ENCODE results near the gene PLIN4.
A peak's percentile ranks its signal among the peaks of the same experiment; 100 is the strongest.

The PLIN4 gene

GRCh38 chr19:4467835-4468234 lies 50.5 kb downstream of the PLIN4 start:
- no peak overlapping the region for H3K9ac ChIP-seq (ENCODE audit: low read depth, low read length)
- H3K36me3 ChIP-seq (ENCODE audit: insufficient read depth, low read depth, low read length) = no peaks in the 10 kb centered on the region
- no peaks in the 10 kb centered on the region for H3K9me3 ChIP-seq (ENCODE audit: insufficient read depth, low read depth, low read length)
- no peaks in the 10 kb centered on the region for H3K27me3 ChIP-seq (ENCODE audit: insufficient read depth, low read length)
- no peaks in the 10 kb centered on the region for H3K4me1 ChIP-seq (ENCODE audit: insufficient read depth, low read length)
- no peak overlapping the region for H3K4me3 ChIP-seq (ENCODE audit: low read length)
- no peak overlapping the region for H3K27ac ChIP-seq (ENCODE audit: low read length)

DNA sequence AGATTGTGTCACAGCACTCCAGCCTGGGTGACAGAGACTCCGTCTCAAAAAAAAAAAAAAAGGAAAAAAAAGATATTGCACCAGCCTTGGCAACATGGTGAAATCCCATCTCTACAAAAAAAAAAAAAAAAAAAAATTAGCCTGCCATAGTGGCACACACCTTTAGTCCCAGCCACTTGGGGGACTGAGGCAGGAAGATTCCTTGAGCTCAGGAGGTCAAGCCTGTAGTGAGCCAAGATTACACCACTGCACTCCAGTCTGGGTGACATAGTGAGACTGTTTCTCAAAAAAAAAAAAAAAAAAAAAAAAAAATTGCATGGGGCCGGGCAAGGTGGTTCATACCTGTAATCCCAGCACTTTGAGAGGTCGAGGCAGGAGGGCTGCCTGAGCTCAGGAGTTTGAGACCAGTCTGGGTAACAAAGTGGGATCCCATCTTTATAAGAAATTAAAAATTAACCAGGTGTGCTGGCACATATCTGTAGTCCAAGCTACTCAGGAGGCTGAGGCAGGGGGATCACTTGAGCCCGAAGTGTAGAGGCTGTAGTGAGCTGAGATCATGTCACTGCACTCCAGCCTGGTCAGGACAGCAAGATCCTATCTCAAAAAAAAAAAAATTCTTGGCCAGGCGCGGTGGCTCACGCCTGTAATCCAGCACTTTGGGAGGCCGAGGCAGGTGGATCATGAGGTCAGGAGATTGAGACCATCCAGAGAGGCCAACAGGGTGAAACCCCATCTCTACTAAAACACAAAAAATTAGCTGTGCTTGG lies 53.3 kb downstream of the PLIN4 start:
- H3K27me3 ChIP-seq (ENCODE audit: insufficient read depth, low read length) = no peaks in the 10 kb centered on the region
- no peaks in the 10 kb centered on the region for H3K9me3 ChIP-seq (ENCODE audit: insufficient read depth, low read depth, low read length)
- H3K4me3 ChIP-seq (ENCODE audit: low read length) = no peak overlapping the region
- no peak overlapping the region for H3K9ac ChIP-seq (ENCODE audit: low read depth, low read length)
- H3K27ac ChIP-seq (ENCODE audit: low read length) = no peak overlapping the region
- H3K36me3 ChIP-seq (ENCODE audit: insufficient read depth, low read depth, low read length) = no peaks in the 10 kb centered on the region
- no peaks in the 10 kb centered on the region for H3K4me1 ChIP-seq (ENCODE audit: insufficient read depth, low read length)

GRCh38 chr19:4457654-4458395 lies 60.5 kb downstream of the PLIN4 start, which contains the start of gene UBXN6:
Gene UBXN6, minus strand, starts transcription at chr19:4457794. Its CDS starts 97 bp downstream, at chr19:4457697.
- no peaks in the 10 kb centered on the region for H3K9me3 ChIP-seq (ENCODE audit: insufficient read depth, low read depth, low read length)
- H3K9ac ChIP-seq (ENCODE audit: low read depth, low read length) = peak within 1 kb of the TSS; percentile 77
- H3K36me3 ChIP-seq (ENCODE audit: insufficient read depth, low read depth, low read length) = peaks cover 1% of the 10 kb centered on the region; the same call in 1 of the 2 replicates
- H3K4me3 ChIP-seq (ENCODE audit: low read length) = peak within 1 kb of the TSS; percentile 83
- no peaks in the 10 kb centered on the region for H3K27me3 ChIP-seq (ENCODE audit: insufficient read depth, low read length)
- H3K27ac ChIP-seq (ENCODE audit: low read length) = peak within 1 kb of the TSS; percentile 49
- H3K4me1 ChIP-seq (ENCODE audit: insufficient read depth, low read length) = peaks cover 5% of the 10 kb centered on the region; the same call in 1 of the 2 replicates

GRCh38 chr19:4456843-4457653 lies 61.2 kb downstream of the PLIN4 start:
- peaks cover 9% of the 10 kb centered on the region; the same call in 1 of the 2 replicates for H3K36me3 ChIP-seq (ENCODE audit: insufficient read depth, low read depth, low read length)
- H3K9ac ChIP-seq (ENCODE audit: low read depth, low read length) = peak overlapping the region; percentile 77
- H3K4me1 ChIP-seq (ENCODE audit: insufficient read depth, low read length) = peaks cover 5% of the 10 kb centered on the region; the same call in 1 of the 2 replicates
- H3K4me3 ChIP-seq (ENCODE audit: low read length) = peak overlapping the region; percentile 83
- no peaks in the 10 kb centered on the region for H3K9me3 ChIP-seq (ENCODE audit: insufficient read depth, low read depth, low read length)
- peak overlapping the region; percentile 49 for H3K27ac ChIP-seq (ENCODE audit: low read length)
- no peaks in the 10 kb centered on the region for H3K27me3 ChIP-seq (ENCODE audit: insufficient read depth, low read length)

DNA sequence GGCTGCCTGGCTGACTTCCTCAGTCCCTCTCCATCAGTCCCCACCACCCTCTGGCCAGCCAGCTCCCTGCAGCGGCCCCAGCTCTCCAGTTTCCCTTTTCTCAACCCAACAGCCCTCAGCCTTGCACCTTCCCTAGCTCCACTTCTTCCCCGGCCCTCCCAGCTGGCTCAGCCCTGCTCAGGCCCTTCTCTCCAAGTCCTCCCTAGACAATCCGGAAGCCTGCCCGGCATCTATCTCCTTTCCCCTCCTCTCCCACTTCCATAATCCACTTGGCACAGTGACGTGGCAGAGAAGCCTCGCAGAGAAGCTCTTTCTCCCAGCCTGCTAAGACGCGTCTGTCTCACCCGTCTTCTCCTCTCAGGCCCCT lies 61.8 kb downstream of the PLIN4 start:
- Histone ChIP-seq H3K9me3 (ENCODE audit: insufficient read depth, low read depth, low read length) (no peaks in the 10 kb centered on the region), H3K36me3 (ENCODE audit: insufficient read depth, low read depth, low read length) (peaks cover 15% of the 10 kb centered on the region; the same call in 1 of the 2 replicates), H3K4me3 (ENCODE audit: low read length) (peak overlapping the region; percentile 83), H3K9ac (ENCODE audit: low read depth, low read length) (peak overlapping the region; percentile 77; the same call in 1 of the 2 replicates), H3K27ac (ENCODE audit: low read length) (no peak overlapping the region), H3K27me3 (ENCODE audit: insufficient read depth, low read length) (no peaks in the 10 kb centered on the region), H3K4me1 (ENCODE audit: insufficient read depth, low read length) (peaks cover 5% of the 10 kb centered on the region; the same call in 1 of the 2 replicates)

DNA sequence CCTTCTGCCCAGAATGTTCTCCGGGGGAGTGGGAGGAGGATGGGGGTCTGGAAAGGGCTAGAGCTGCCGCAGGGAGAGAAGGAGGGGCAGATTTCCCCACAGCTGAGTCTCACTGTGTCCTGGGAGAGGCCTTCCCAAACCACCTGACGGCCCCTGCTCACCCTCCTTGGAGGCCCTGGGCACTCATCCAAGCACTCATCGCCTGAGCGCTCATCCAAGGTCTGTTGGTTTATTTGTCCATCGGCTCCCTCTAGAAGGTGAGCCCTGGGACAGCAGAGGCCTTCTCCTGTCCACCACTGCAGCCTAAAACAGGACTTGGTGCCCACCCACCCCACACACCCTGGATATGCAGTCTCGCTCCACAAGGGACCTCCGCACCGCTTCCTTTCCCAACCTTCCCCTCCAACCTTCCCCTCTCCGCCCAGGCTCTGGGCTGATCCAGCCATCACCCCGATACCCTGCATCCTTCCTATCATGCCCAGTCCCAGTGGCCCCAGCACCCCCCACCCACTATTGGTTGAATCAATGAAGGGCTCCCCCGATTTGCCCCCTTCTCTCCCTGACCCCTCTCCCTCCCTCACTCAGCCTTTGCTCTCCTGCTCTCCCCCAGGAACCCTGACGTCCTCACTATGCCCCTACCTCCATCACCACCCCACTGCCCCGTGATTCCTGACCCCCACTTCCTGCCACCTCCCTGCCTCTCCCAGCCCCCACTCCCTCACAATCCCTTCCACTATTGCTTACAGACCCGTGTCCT lies 62.4 kb downstream of the PLIN4 start:
- peak overlapping the region; percentile 83; the same call in 1 of the 2 replicates for H3K4me3 ChIP-seq (ENCODE audit: low read length)
- peak overlapping the region; percentile 77; the same call in 1 of the 2 replicates for H3K9ac ChIP-seq (ENCODE audit: low read depth, low read length)
- peaks cover 5% of the 10 kb centered on the region; the same call in 1 of the 2 replicates for H3K4me1 ChIP-seq (ENCODE audit: insufficient read depth, low read length)
- H3K27ac ChIP-seq (ENCODE audit: low read length) = no peak overlapping the region
- H3K36me3 ChIP-seq (ENCODE audit: insufficient read depth, low read depth, low read length) = peaks cover 18% of the 10 kb centered on the region; the same call in 1 of the 2 replicates
- H3K9me3 ChIP-seq (ENCODE audit: insufficient read depth, low read depth, low read length) = no peaks in the 10 kb centered on the region
- no peaks in the 10 kb centered on the region for H3K27me3 ChIP-seq (ENCODE audit: insufficient read depth, low read length)

DNA sequence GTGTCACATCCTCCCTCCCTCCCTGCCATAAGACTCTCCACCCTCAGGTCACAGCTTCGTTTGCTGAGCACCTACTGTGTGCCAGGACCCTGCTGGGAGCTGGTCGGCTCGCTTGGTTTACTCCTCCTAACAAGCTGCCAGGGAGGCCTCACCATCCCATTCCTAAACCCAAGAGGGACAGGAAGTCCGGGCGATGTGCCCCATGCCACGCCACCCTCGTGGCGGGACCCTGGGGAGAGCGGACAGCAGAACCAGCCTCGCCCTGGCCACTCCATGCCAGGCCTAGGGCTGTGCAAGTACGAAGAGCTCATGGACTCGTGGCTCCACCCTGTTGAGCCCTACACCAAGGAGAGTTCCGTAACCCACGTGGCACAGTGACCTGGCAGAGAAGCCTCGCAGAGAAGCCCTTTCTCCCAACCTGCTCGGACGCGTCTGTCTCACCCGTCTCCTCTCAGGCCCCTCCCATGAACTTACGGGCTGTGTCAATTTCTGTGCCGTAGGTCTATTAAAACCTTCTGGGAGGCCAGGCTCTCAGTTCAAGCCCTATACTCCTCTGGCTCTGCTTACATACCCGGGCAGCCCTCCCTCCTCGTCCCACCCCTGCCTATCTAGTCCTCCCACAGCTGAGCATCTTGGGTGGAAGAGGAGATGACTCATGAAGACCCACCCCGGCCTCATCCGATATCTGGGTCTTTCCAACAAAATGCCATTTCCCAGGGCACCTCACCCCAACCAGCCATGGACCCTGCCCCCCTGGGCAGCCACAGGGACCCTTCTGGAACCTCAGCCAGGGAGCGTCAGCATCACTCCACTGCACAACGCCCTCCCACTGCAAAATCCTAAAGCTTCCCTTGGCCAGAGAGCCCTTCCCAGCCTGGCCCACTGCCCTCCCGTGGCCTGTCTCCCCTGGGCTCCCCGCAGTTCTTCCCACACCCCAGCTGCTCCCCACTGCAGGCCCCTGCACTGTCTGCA lies 63.3 kb downstream of the PLIN4 start:
- no peaks in the 10 kb centered on the region for H3K27me3 ChIP-seq (ENCODE audit: insufficient read depth, low read length)
- H3K9ac ChIP-seq (ENCODE audit: low read depth, low read length) = no peak overlapping the region
- no peak overlapping the region for H3K27ac ChIP-seq (ENCODE audit: low read length)
- H3K36me3 ChIP-seq (ENCODE audit: insufficient read depth, low read depth, low read length) = peaks cover 18% of the 10 kb centered on the region; the same call in 1 of the 2 replicates
- peaks cover 5% of the 10 kb centered on the region; the same call in 1 of the 2 replicates for H3K4me1 ChIP-seq (ENCODE audit: insufficient read depth, low read length)
- H3K9me3 ChIP-seq (ENCODE audit: insufficient read depth, low read depth, low read length) = no peaks in the 10 kb centered on the region
- no peak overlapping the region for H3K4me3 ChIP-seq (ENCODE audit: low read length)

GRCh38 chr19:4453232-4454179 lies 64.8 kb downstream of the PLIN4 start:
- Histone ChIP-seq H3K4me3 (ENCODE audit: low read length) (no peak overlapping the region), H3K9me3 (ENCODE audit: insufficient read depth, low read depth, low read length) (no peaks in the 10 kb centered on the region), H3K4me1 (ENCODE audit: insufficient read depth, low read length) (peaks cover 5% of the 10 kb centered on the region; the same call in 1 of the 2 replicates), H3K27me3 (ENCODE audit: insufficient read depth, low read length) (no peaks in the 10 kb centered on the region), H3K36me3 (ENCODE audit: insufficient read depth, low read depth, low read length) (peaks cover 23% of the 10 kb centered on the region; the same call in 1 of the 2 replicates), H3K9ac (ENCODE audit: low read depth, low read length) (no peak overlapping the region), H3K27ac (ENCODE audit: low read length) (no peak overlapping the region)

GRCh38 chr19:4452230-4452990 lies 65.9 kb downstream of the PLIN4 start:
- peaks cover 30% of the 10 kb centered on the region; the same call in 1 of the 2 replicates for H3K36me3 ChIP-seq (ENCODE audit: insufficient read depth, low read depth, low read length)
- H3K27ac ChIP-seq (ENCODE audit: low read length) = no peak overlapping the region
- H3K4me3 ChIP-seq (ENCODE audit: low read length) = no peak overlapping the region
- H3K9me3 ChIP-seq (ENCODE audit: insufficient read depth, low read depth, low read length) = no peaks in the 10 kb centered on the region
- no peaks in the 10 kb centered on the region for H3K27me3 ChIP-seq (ENCODE audit: insufficient read depth, low read length)
- H3K4me1 ChIP-seq (ENCODE audit: insufficient read depth, low read length) = peaks cover 5% of the 10 kb centered on the region; the same call in 1 of the 2 replicates
- H3K9ac ChIP-seq (ENCODE audit: low read depth, low read length) = no peak overlapping the region
